ENCODE data around the gene SGCD. TPM values are rescaled to one million over a fixed set of nuclear protein-coding genes. Genes with fewer than 3 reads are reported as not detected.

SGCD gene
- total RNA-seq, 1 donor, result 0.10 TPM

DNA sequence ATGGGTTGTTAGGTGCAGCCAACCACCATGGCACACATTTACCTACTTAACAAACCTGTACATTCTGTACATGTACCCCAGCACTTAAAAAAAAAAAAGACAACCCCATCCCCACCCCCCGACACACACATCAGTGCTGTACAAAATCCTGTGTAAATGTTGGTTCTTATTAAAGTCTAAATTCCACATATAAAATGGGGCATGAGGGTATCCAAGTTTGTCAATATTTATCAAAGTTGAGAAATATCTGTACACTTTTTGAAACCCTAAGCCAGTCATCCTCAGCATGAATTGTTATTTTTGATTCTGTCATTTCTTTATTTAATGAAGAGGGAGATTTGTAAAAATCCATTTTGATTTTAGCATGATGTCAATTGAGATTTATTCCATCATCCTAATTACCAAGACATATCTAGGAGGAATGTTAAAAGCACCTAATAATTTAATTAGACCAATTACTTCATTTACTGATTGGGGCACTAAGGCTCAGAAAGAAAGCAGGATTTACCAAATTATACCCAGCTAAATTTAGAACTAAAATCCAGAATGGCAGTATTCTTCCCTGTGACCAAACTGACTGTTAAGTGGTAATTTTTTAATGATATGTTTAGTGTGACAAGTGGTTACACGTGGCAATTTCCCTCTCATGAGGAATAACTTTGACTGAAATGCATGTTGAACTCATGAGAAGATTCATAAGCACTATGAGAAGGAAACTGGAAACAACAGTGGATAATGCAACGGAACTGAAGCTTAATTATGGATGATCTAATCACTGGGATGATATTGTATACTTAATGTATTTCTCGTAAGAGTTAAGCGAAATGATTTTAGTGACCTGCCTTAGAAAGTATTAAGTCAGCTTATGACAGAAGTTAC is 195.9 kb downstream of the SGCD start:
- no peaks in the 10 kb centered on the region for H3K9me3 ChIP-seq (ENCODE audit: low read depth, low read length)
- no peak overlapping the region for H3K4me3 ChIP-seq (ENCODE audit: low read length)
- no peaks in the 10 kb centered on the region for H3K27me3 ChIP-seq (ENCODE audit: insufficient read depth, low read length)
- no peaks in the 10 kb centered on the region for H3K4me1 ChIP-seq (ENCODE audit: insufficient read depth, low read length)

DNA sequence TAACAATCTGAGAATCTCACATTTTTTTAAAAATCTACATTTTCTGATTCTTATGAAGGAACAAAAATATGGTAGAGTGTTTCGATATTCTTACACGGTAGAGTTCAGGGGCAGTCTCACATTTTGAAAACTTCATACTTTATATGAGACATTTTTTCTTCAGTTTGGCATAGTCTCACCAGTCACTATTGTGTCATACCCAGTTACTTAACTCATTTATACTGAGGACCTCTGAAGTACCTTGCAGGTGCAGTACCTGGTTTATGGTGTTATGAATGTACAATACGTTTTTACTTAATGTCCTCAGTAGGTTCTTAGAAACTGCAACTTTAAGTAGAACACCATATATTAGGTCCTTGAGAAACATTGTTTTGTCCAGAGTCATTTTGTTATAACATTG is 196.6 kb downstream of the SGCD start:
- H3K9me3 ChIP-seq (ENCODE audit: low read depth, low read length), result no peaks in the 10 kb centered on the region
- H3K4me3 ChIP-seq (ENCODE audit: low read length), result no peak overlapping the region
- no peaks in the 10 kb centered on the region for H3K4me1 ChIP-seq (ENCODE audit: insufficient read depth, low read length)
- H3K27me3 ChIP-seq (ENCODE audit: insufficient read depth, low read length), result no peaks in the 10 kb centered on the region

DNA sequence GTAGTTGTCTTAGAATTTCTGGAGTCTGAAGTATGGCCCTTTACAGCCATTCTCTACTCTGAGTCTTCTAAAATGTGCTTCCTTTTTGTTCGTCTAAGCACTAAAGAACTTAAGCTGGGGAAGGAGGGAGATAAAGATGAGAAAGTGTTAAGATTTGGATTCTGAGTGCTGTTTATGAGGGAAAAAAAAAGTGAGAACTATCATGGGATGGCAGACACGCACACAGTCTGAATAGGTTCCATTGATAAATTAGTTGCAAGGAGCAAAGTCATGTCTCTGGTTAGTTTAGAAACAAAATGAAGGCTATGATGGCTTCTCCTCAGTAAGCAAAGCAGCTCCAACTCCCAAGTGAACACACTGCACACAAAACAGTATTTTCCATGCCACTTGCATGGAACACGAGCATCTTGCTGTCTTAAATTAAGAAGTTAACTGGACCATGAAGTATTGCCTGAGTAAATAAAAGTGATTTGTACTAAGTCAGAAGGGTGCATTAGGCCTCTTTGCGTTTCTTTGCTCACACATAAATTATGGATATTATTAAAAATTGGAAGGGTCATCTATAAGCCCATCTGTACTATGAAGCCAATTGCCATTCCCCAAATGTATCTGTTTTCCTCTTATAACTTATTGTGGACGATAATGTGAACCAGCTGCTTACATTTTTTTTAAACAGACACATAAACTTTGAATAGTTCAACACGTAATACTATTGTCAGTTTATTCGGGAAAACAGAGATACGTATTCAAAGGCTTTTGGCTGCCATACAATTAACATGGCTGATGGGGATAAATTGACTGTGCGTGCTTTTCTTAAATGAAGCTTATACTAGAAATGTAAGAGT is 199.3 kb downstream of the SGCD start:
- H3K4me3 ChIP-seq (ENCODE audit: low read length), result no peak overlapping the region
- H3K27me3 ChIP-seq (ENCODE audit: insufficient read depth, low read length), result no peaks in the 10 kb centered on the region
- H3K4me1 ChIP-seq (ENCODE audit: insufficient read depth, low read length), result no peaks in the 10 kb centered on the region
- H3K9me3 ChIP-seq (ENCODE audit: low read depth, low read length), result no peaks in the 10 kb centered on the region

DNA sequence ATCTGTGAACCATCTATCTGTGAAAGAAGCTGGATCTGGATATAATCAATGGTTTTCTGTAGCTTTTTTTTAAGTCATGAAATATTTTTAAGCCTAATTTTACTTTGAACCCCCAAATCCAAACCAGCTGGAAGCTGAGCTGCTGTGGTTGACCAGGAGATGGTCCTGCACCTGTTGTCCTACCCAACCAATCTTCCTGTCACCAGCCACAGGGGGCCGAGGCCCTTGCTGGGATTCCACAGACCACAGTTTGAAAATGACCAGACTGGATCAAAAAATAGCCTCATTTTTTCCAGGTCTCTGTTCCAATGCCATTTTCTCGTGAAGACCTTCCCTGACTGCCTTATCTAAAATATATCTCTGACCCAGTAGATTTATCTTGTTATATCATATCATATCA is 200.6 kb downstream of the SGCD start:
- no peaks in the 10 kb centered on the region for H3K27me3 ChIP-seq (ENCODE audit: insufficient read depth, low read length)
- H3K4me1 ChIP-seq (ENCODE audit: insufficient read depth, low read length), result no peaks in the 10 kb centered on the region
- H3K4me3 ChIP-seq (ENCODE audit: low read length), result no peak overlapping the region
- no peaks in the 10 kb centered on the region for H3K9me3 ChIP-seq (ENCODE audit: low read depth, low read length)

DNA sequence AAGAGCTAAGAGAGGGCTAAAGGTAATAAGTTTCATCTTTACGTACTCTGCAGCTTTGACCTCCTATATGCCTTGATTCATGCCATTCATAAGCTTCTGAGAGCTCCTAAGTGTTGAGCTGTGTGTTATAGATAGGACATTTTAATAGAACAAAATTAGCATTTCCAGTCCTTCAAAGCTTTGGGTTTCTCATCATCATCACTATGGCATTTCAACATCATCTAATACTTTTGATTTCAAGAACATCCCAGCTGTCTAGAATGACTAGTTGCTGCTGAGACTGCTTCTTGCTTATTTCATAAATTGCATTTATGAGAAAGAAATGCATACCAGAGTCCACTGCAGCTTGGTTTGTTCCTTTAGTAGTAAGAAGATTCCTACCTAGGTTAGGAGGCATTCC is 201.7 kb downstream of the SGCD start:
- H3K4me3 ChIP-seq (ENCODE audit: low read length), result no peak overlapping the region
- no peaks in the 10 kb centered on the region for H3K4me1 ChIP-seq (ENCODE audit: insufficient read depth, low read length)
- no peaks in the 10 kb centered on the region for H3K27me3 ChIP-seq (ENCODE audit: insufficient read depth, low read length)
- H3K9me3 ChIP-seq (ENCODE audit: low read depth, low read length), result no peaks in the 10 kb centered on the region

DNA sequence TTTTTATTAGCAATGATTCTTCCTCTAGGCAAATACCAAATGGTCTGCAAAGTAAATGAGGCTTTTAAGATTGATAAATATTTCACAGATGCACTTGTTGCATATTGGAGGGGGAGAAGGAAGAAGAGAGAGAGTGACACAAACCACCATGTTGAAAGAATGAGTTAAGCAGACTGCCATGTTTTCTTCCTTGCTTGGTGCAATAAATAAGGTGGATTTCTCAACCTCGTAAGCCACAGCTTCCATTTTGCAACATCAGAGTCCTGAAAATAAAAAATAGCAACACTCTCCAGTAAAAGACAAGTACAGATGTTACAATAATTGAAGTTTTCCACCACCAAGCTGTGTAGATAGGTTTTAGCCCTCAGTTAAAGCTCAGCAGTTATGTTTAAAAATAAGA is 202.9 kb downstream of the SGCD start:
- Histone ChIP-seq H3K4me1 (ENCODE audit: insufficient read depth, low read length) (no peaks in the 10 kb centered on the region), H3K9me3 (ENCODE audit: low read depth, low read length) (no peaks in the 10 kb centered on the region), H3K4me3 (ENCODE audit: low read length) (no peak overlapping the region), H3K27me3 (ENCODE audit: insufficient read depth, low read length) (no peaks in the 10 kb centered on the region)

DNA sequence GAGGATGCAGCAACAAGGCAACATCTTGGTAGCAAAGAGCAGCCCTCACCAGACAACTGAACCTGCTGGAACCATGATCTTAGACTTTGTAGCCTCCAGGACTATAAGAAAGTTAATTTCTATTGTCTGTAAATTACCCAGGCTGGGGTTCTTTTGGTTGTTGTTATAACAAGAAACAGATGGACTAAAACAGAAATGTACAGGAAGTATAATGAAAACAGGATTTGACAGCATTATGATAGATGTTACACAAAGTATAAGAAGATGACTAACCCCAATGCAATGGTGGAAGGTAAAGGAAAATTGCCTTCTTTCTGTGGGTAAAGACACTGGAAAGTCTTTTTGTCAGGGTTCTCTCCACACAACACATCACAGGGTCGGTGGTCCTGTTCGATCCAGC is 204.2 kb downstream of the SGCD start:
- H3K9me3 ChIP-seq (ENCODE audit: low read depth, low read length), result no peaks in the 10 kb centered on the region
- no peaks in the 10 kb centered on the region for H3K27me3 ChIP-seq (ENCODE audit: insufficient read depth, low read length)
- H3K4me1 ChIP-seq (ENCODE audit: insufficient read depth, low read length), result no peaks in the 10 kb centered on the region
- no peak overlapping the region for H3K4me3 ChIP-seq (ENCODE audit: low read length)

DNA sequence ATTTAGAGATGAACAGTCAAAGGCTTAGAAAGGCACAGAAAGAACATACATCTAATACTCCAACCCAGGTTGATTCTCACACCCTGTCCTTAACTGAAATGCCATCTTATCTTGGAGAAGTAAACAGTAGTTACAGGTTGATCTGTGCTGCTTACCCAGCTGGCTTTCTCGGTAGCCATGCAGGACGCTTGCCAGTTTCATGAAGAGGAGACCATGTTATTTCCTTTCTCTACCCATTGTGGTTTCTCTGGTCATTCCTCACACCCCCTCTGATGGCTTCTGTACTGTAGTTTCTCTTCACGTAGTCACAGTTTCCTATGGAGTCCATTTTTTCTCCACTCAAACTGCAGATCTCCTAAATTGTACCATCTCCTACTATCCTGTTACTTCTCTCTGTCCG is 206.0 kb downstream of the SGCD start:
- Histone ChIP-seq H3K9me3 (ENCODE audit: low read depth, low read length) (no peaks in the 10 kb centered on the region), H3K4me3 (ENCODE audit: low read length) (no peak overlapping the region), H3K4me1 (ENCODE audit: insufficient read depth, low read length) (no peaks in the 10 kb centered on the region), H3K27me3 (ENCODE audit: insufficient read depth, low read length) (no peaks in the 10 kb centered on the region)

DNA sequence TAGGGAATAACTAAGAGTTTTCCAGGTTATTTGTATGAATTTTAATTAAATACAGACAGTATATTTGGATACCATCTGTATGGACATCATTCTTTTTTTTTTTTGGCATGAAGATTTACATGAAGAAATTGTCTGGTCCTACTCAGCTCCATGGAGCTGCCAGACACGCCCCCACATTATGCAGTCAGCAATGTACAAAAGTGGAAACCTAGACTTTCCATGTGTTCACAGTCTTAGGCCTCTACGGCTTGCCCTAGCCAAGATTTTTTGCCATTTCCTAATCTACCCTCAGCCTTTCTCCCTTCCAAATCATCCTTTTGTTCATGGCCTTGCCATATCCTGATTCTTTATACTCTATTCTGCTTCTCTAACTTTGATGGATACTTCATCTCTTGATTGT is 207.1 kb downstream of the SGCD start:
- no peaks in the 10 kb centered on the region for H3K9me3 ChIP-seq (ENCODE audit: low read depth, low read length)
- no peaks in the 10 kb centered on the region for H3K4me1 ChIP-seq (ENCODE audit: insufficient read depth, low read length)
- H3K27me3 ChIP-seq (ENCODE audit: insufficient read depth, low read length), result no peaks in the 10 kb centered on the region
- no peak overlapping the region for H3K4me3 ChIP-seq (ENCODE audit: low read length)

DNA sequence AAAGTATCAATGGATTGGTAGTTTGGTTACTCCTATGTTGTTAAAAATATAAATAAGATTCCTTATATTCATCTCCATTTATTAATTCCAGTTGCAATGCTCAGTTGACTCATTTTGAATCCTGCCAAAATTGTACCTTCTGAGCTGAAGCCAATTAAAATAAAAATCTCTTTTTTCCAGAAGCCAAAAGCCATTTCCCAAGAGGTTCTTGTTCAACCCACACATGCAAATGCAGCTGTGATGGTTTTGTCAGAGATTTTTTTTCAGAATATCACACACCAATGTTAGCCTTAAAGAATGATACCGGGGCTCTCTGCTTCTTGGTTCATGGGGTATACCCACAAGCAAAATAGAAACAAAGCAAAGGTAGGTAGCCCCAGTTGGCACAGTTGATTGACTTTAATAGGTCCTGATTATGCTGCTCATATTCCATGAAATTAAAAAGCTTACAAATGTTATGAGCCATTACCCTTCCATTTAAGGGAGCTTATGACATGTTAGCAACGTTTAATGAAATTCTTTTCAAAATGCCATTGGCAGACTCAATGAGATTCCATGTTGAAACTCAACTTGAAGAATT is 208.0 kb downstream of the SGCD start:
- no peaks in the 10 kb centered on the region for H3K27me3 ChIP-seq (ENCODE audit: insufficient read depth, low read length)
- H3K9me3 ChIP-seq (ENCODE audit: low read depth, low read length), result no peaks in the 10 kb centered on the region
- H3K4me3 ChIP-seq (ENCODE audit: low read length), result no peak overlapping the region

DNA sequence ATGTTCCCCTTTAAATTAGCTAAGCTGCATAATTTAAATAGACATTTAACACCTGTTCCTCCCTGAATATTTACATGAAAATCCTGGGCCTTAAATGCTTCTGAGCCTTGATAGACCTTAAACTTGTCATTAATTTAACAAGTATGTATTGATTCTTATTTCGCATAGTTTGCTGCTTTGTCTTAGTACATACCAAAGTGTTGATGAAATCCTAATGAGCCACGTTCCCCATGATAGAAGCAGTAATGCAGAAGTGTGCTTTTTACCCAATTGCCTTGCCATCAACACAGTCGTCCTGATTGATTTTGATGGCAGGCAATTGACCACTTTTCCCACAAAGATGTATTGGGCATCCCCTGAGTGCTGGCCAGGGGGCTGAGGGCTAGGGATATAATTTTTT is 213.5 kb downstream of the SGCD start:
- H3K4me1 ChIP-seq (ENCODE audit: insufficient read depth, low read length), result no peaks in the 10 kb centered on the region
- no peaks in the 10 kb centered on the region for H3K27me3 ChIP-seq (ENCODE audit: insufficient read depth, low read length)
- no peaks in the 10 kb centered on the region for H3K9me3 ChIP-seq (ENCODE audit: low read depth, low read length)
- no peak overlapping the region for H3K4me3 ChIP-seq (ENCODE audit: low read length)

More for the DNA sequence above, 208.0 kb downstream of the SGCD start:
- H3K4me1 ChIP-seq (ENCODE audit: insufficient read depth, low read length), result no peaks in the 10 kb centered on the region

DNA sequence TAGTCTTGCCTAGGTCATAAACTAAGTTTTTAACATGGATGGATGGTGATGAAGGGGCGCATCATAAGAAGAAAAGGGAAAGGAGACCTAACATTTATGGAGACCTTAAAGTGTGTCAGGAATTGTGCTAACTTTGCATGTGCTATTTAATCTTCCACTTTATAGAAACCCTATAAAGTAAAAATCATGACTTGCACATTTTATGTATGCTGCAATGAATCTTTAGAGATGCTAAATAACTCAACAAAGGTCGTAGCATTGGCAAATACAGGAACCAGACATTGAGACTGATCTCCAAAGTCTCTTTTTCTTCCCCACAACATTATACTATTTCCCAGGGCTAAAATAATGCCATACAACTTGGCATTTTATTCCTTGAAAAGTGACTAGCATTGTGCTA is 214.6 kb downstream of the SGCD start:
- Histone ChIP-seq H3K27me3 (ENCODE audit: insufficient read depth, low read length) (no peaks in the 10 kb centered on the region), H3K4me1 (ENCODE audit: insufficient read depth, low read length) (no peaks in the 10 kb centered on the region), H3K9me3 (ENCODE audit: low read depth, low read length) (no peaks in the 10 kb centered on the region), H3K4me3 (ENCODE audit: low read length) (no peak overlapping the region)

DNA sequence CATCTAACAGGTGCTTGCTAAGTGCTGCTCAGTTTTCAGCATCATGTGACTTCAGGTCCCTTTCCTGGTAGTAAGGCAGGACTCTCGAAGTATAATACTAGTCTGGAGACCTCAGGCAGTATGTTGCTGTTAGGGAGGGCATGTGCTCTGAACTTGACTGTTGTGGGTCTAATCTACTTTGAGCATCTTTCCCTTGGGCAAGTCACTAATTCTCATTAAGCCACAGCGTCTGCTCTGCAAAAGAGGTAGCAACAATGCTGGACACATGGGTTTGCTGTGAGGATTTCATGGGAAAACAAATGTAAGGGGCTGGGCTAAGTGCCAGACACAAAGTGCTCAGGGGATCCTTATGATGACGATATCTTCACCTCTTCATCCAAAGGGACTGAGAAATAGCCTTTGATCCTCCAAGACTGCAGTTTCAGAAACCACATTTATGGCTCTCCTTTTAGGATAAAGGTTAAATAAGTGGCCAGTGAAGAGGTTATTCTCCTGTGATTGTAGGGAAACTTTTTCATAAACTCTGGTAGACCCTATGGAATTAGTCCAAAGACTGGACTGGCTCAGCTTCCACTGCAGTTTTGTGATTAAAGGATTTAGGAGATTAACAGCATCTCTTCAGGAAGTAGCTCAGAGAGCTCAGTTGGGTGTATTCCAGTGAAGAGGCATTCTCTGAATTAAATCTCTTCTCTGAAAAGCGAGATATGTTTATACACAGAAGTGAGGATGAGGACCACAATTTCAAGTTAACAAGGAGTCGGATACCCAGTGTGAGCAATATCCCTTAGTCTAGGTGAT is 216.6 kb downstream of the SGCD start:
- H3K4me3 ChIP-seq (ENCODE audit: low read length), result no peak overlapping the region
- H3K9me3 ChIP-seq (ENCODE audit: low read depth, low read length), result no peaks in the 10 kb centered on the region
- H3K4me1 ChIP-seq (ENCODE audit: insufficient read depth, low read length), result no peaks in the 10 kb centered on the region
- H3K27me3 ChIP-seq (ENCODE audit: insufficient read depth, low read length), result no peaks in the 10 kb centered on the region

DNA sequence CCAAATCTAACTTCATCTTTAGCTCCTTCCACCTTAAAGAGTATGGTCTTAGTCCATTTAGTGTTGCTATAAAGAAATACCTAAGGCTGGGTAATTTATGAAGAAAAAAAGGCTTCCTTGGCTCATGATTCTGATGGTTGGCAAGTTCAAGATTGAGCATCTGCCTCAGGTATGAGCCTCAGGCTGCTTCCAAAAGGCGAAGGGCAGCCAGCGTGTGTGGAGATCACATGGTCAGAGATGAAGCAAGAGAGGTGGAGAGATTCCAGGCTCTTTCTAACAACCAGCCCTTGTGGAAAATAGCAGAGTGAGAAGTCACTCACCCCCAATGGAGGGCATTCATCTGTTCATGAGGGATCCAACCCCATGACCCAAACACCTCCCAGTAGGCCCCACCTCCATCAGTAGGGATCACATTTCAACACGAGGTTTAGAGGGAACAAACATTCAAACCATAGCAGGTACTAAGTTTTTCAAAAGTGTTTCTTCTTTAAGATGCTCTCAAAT is 225.9 kb downstream of the SGCD start:
- Histone ChIP-seq H3K27me3 (ENCODE audit: insufficient read depth, low read length) (no peaks in the 10 kb centered on the region), H3K4me3 (ENCODE audit: low read length) (no peak overlapping the region), H3K9me3 (ENCODE audit: low read depth, low read length) (no peaks in the 10 kb centered on the region), H3K4me1 (ENCODE audit: insufficient read depth, low read length) (no peaks in the 10 kb centered on the region)
